Posterior vena cava (tissue), 2 donors: ENCODE measurements around the gene PVR. TPM values are rescaled to one million over a fixed set of nuclear protein-coding genes. Genes with fewer than 3 reads are reported as not detected.
"Not testable (repeated sequence)": the region's sequence is repeated elsewhere in the genome, so short reads cannot be mapped to it uniquely, and the experiment has no call there.

Source experiments
- DNase-seq: peaks from one replicate; pipeline ENCODE4 v3.0.0-alpha.2; 2020; ENCODE audit warnings: low spot score
- intact Hi-C, 2 donors: fragments of 100-400 bp; cut with DNase I; formaldehyde crosslinking; loops; one replicate each; pipeline versions ENCODE4 v1.14.1 to v1.14.2; 2022 to 2023
- total RNA-seq, 2 donors: library from RNA; stranded (reverse); fragmentation: NEBNext Ultra II Directional; extraction: Animal tissue kit (Norgen Biotek cat#: 25700); gene quantifications; one replicate each; pipeline ENCODE4 v1.2.1, GENCODE V29; 2021
- donor health status: DM: yes; HTN: yes; CAD: no.
- donor health status: DM: yes; HTN: yes; CAD: no.

Gene PVR
- total RNA-seq, 2 donors from 2014 or later: 22.4 to 35.6 TPM

- intact Hi-C loops: loop anchor here in 1 of 2 donors (5.0 kb wide), 1 partner anchor 91 kb away; no protein-coding TSS in a partner anchor
- DNase-seq: no peak
These were observed 19.1 kb downstream of the PVR start for GRCh38 chr19:44662691-44663385.

GRCh38 chr19:44663996-44664395, 20.3 kb downstream of the PVR start:
- intact Hi-C loops: loop anchor here in 1 of 2 donors (5.0 kb wide), 1 partner anchor 92 kb away; no protein-coding TSS in a partner anchor

GRCh38 chr19:44664976-44665375, 21.3 kb downstream of the PVR start:
- no peak for DNase-seq
- intact Hi-C loops: loop anchor here in 1 of 2 donors (5.0 kb wide), 1 partner anchor 93 kb away; no protein-coding TSS in a partner anchor

More at GRCh38 chr19:44663996-44664395, 20.3 kb downstream of the PVR start:
- no peak for DNase-seq

GRCh38 chr19:44666852-44667556, 23.3 kb downstream of the PVR start:
- no peak for DNase-seq
- intact Hi-C loops: no loop called here

GRCh38 chr19:44668985-44669764, 25.5 kb downstream of the PVR start:
- intact Hi-C loops: no loop called here
- DNase-seq: no peak

GRCh38 chr19:44670027-44670426, 26.3 kb downstream of the PVR start:
- intact Hi-C loops, DNase-seq: not testable (repeated sequence)

- intact Hi-C loops: no loop called here
- DNase-seq: no peak
These were observed 27.7 kb downstream of the PVR start, which contains the start of gene CEACAM19 for GRCh38 chr19:44671400-44671799. Gene CEACAM19 (plus strand): TSS chr19:44671482. CDS start chr19:44671932, 450 bp downstream.

- intact Hi-C loops: no loop called here
- DNase-seq: no peak
These were observed 28.5 kb downstream of the PVR start for GRCh38 chr19:44672226-44672625.

- DNase-seq: no peak
- intact Hi-C loops: no loop called here
These were observed 29.8 kb downstream of the PVR start for GRCh38 chr19:44673510-44673909.

GRCh38 chr19:44675521-44675920, 31.8 kb downstream of the PVR start:
- DNase-seq: no peak
- intact Hi-C loops: no loop called here

GRCh38 chr19:44677019-44677811, 33.5 kb downstream of the PVR start:
- intact Hi-C loops: no loop called here
- DNase-seq: no peak

- intact Hi-C loops: no loop called here
These were observed 36.8 kb downstream of the PVR start for GRCh38 chr19:44680536-44680935.

GRCh38 chr19:44681992-44682790, 38.5 kb downstream of the PVR start:
- no peak for DNase-seq
- intact Hi-C loops: no loop called here

More at GRCh38 chr19:44680536-44680935, 36.8 kb downstream of the PVR start:
- no peak for DNase-seq

GRCh38 chr19:44682807-44683206, 39.1 kb downstream of the PVR start:
- intact Hi-C loops: no loop called here
- DNase-seq: no peak

GRCh38 chr19:44683434-44684210, 39.9 kb downstream of the PVR start:
- no peak for DNase-seq
- intact Hi-C loops: no loop called here

- DNase-seq, intact Hi-C loops: not testable (repeated sequence)
These were observed 40.7 kb downstream of the PVR start for GRCh38 chr19:44684396-44684795.
